ENCODE data around the gene BARX1.
"Not testable (repeated sequence)": the region's sequence is repeated elsewhere in the genome, so short reads cannot be mapped to it uniquely, and the experiment has no call there.

Gene BARX1

GRCh38 chr9:93950619-93951601 lies 4.2 kb downstream of the BARX1 start:
- DNase-seq = no peak

GRCh38 chr9:93949694-93950449 lies 5.3 kb downstream of the BARX1 start:
- DNase-seq = no peak

- DNase-seq = no peak
Measured at GRCh38 chr9:93949073-93949693, 6.0 kb downstream of the BARX1 start.

- no peak for DNase-seq
Measured at GRCh38 chr9:93948441-93949072, 6.6 kb downstream of the BARX1 start.

GRCh38 chr9:93947409-93948070 lies 7.6 kb downstream of the BARX1 start:
- DNase-seq = no peak

- DNase-seq = no peak
Measured at GRCh38 chr9:93946338-93946712, 8.8 kb downstream of the BARX1 start.

- no peak for DNase-seq
Measured at GRCh38 chr9:93945400-93946337, 9.5 kb downstream of the BARX1 start.

GRCh38 chr9:93944011-93944410 lies 11.1 kb downstream of the BARX1 start:
- no peak for DNase-seq

- DNase-seq = no peak
Measured at GRCh38 chr9:93942161-93942560, 13.0 kb downstream of the BARX1 start.

GRCh38 chr9:93941493-93941892 lies 13.7 kb downstream of the BARX1 start:
- DNase-seq = no peak

GRCh38 chr9:93940951-93941350 lies 14.2 kb downstream of the BARX1 start:
- DNase-seq = no peak

GRCh38 chr9:93939589-93939988 lies 15.6 kb downstream of the BARX1 start:
- DNase-seq = not testable (repeated sequence)

- no peak for DNase-seq
Measured at GRCh38 chr9:93937193-93937592, 18.0 kb downstream of the BARX1 start.

- no peak for DNase-seq
Measured at GRCh38 chr9:93931905-93932304, 23.2 kb downstream of the BARX1 start.

- no peak for DNase-seq
Measured at GRCh38 chr9:93930070-93930469, 25.1 kb downstream of the BARX1 start.

GRCh38 chr9:93929231-93929630 lies 25.9 kb downstream of the BARX1 start:
- DNase-seq = no peak

GRCh38 chr9:93922535-93922934 lies 32.6 kb downstream of the BARX1 start:
- no peak for DNase-seq

- DNase-seq = no peak
Measured at GRCh38 chr9:93920131-93920800, 34.9 kb downstream of the BARX1 start.

- DNase-seq = no peak
Measured at GRCh38 chr9:93918061-93918460, 37.1 kb downstream of the BARX1 start.

GRCh38 chr9:93917121-93917853 lies 37.9 kb downstream of the BARX1 start:
- no peak for DNase-seq

Measured in NCI-H524 treated with DMSO at 0.1 percent for 48 hours (cell line).